BJ (cell line): Measurements from ENCODE around the gene APOA5. TPM values are rescaled to one million over a fixed set of nuclear protein-coding genes. Genes with fewer than 3 reads are reported as not detected.
"Not testable (repeated sequence)": the region's sequence is repeated elsewhere in the genome, so short reads cannot be mapped to it uniquely, and the experiment has no call there.

Source experiments
- CTCF ChIA-PET: fragments of 350-600 bp; formaldehyde crosslinking; extraction: SDS; loops from one replicate; lab custom pipeline; 2021; ENCODE audit warnings: antibody characterized with exemption, inconsistent platforms; lab: Yijun Ruan, JAX
- POLR2A ChIA-PET: fragments of 300-600 bp; sonication (Branson Sonifier 250); formaldehyde crosslinking; extraction: SDS; loops from one replicate; lab custom pipeline; 2021; ENCODE audit warnings: antibody characterized with exemption; lab: Charles Lee
- DNase-seq: peaks from one replicate; pipeline ENCODE4 v3.0.0-alpha.2; 2011; ENCODE audit warnings: low read depth
- H3K27me3 ChIP-seq: 2 replicates; pipeline ENCODE4 v1.6.0; 2011; ENCODE audit warnings: low read length; ENCODE audit not compliant: control insufficient read depth, insufficient read depth
- H3K36me3 ChIP-seq: 2 replicates; pipeline ENCODE4 v1.5.1; 2011; ENCODE audit warnings: low read length; ENCODE audit not compliant: control insufficient read depth, insufficient read depth
- H3K4me3 ChIP-seq: 2 replicates; pipeline ENCODE4 v1.5.1; 2011; ENCODE audit warnings: low read depth, mild to moderate bottlenecking, control low read depth, low read length
- polyA plus RNA-seq: library from polyadenylated mRNA; depleted of rRNA; stranded (reverse); fragments of >200 nt; gene quantifications from 2 replicates; pipeline ENCODE4 v1.2.3, GENCODE V29; 2011; rRNA removed
- TF ChIP-seq, protein P1 (sequence below): IDR thresholded peaks from 2 replicates; pipeline ENCODE4 v1.5.1; 2011; ENCODE audit warnings: low read depth, mild to moderate bottlenecking, control low read depth, inconsistent platforms, low read length, moderate library complexity; ENCODE audit not compliant: insufficient read depth

The APOA5 gene
- polyA plus RNA-seq, 1 experiment, result not detected

DNA sequence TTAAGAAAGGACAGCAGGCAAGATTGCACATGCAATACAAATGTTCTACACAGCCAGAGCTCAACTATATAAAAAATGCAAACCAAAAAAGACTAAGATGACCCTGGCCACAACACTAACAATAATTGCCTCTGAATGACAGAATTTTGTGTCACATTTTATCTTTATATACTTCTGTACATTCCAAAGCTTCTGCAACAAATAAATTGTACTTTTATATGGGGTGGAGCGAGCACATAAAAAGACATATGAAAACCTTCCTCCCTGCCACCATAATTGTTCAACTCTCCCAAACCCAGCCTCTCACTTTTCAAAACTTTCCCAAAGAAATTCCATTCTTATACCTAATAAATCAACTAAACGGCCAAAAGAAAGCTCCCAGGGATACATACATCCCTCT is 29.5 kb downstream of the APOA5 start:
- POLR2A ChIA-PET, result no interaction called here
- Histone ChIP-seq H3K27me3 (no peaks in the 10 kb centered on the region), H3K36me3 (peaks cover 18% of the 10 kb centered on the region), H3K4me3 (no peak overlapping the region)
- TF ChIP-seq, protein P1, sequence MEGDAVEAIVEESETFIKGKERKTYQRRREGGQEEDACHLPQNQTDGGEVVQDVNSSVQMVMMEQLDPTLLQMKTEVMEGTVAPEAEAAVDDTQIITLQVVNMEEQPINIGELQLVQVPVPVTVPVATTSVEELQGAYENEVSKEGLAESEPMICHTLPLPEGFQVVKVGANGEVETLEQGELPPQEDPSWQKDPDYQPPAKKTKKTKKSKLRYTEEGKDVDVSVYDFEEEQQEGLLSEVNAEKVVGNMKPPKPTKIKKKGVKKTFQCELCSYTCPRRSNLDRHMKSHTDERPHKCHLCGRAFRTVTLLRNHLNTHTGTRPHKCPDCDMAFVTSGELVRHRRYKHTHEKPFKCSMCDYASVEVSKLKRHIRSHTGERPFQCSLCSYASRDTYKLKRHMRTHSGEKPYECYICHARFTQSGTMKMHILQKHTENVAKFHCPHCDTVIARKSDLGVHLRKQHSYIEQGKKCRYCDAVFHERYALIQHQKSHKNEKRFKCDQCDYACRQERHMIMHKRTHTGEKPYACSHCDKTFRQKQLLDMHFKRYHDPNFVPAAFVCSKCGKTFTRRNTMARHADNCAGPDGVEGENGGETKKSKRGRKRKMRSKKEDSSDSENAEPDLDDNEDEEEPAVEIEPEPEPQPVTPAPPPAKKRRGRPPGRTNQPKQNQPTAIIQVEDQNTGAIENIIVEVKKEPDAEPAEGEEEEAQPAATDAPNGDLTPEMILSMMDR, result no peak
- DNase-seq, result no peak
- CTCF ChIA-PET, result interaction anchor here (1.5 kb wide), 1 partner anchor 19 kb away, joined by 6 read pairs; no protein-coding TSS in a partner anchor

DNA sequence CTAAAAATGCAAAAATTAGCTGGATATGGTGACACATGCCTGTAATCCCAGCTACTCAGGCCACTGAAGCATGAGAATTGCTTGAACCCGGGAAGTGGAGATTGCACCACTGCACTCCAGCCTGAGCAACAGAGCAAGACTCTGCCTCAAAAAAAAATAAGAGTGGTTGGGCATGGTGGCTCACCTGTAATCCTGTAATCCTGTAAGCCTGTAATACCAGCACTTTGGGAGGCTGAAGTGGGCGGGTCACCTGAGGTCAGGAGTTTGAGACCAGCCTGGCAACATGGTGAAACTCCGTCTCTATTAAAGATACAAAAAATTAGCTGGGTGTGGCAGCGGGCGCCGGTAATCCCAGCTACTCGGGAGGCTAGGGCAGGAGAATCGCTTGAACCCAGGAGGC is 35.6 kb downstream of the APOA5 start:
- DNase-seq, H3K27me3 ChIP-seq, H3K36me3 ChIP-seq, H3K4me3 ChIP-seq, POLR2A ChIA-PET: not testable (repeated sequence)
- CTCF ChIA-PET, result interaction anchor here (1.5 to 6.9 kb wide), 2 partner anchors 13 to 23 kb away, joined by 3 to 47 read pairs; no protein-coding TSS in a partner anchor

DNA sequence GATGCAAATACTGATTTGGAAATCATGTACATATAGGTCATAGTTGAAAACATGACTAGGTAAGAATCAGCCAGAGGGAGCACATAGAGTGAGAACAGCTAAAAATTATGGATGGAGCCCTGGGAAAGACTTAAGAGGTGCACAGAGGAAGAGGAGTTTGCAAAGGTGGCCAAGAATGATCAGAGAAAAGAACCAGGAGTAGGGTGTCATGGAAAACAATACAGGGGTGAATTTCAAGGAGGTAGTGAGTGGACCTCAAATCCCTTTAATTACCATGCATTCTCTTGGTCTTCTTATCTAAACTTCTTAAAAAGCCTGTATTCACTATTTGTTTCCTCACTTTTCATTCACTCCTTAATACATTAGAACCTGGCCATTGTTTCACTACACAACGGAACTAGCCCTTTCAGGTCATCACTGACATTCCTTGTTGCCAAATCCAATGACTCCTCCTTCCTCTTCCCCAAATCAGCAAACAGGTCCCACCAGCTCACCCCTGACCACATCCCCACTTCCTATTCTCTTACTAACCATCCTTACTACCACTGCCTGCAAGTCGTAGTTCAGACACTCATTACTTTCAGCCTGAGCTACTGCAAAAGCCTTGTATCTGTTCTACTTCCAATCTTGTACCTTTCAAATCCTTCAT is 41.5 kb downstream of the APOA5 start:
- TF ChIP-seq, protein P1, result no peak
- Histone ChIP-seq H3K36me3 (peaks cover 6% of the 10 kb centered on the region), H3K27me3 (no peaks in the 10 kb centered on the region), H3K4me3 (no peak overlapping the region)
- ChIA-PET POLR2A (no interaction called here), CTCF (interaction anchor here (1.2 to 6.9 kb wide), 3 partner anchors 7 to 18 kb away, joined by 4 to 47 read pairs (median 8); no protein-coding TSS in a partner anchor)
- DNase-seq, result no peak

DNA sequence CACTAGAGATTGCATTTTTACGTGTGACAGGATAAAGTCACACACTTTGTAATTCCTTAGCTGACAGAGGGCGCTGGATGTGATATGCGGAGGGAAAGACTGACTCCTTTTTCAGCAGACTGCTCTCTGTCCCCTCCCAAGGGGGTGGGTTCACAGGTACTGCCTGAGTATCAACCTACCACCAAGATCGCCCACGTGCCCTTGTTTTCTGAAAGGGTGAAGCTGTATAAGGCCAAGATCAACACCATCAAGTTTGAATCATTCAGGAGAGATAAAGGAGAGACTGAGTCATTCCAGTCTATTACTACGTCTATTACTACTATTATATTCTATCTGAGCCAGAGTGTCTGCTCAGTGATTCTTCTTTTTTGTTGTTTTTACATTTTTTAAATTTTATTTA is 49.6 kb downstream of the APOA5 start:
- POLR2A ChIA-PET, result no interaction called here
- TF ChIP-seq, protein P1, result no peak
- Histone ChIP-seq H3K36me3 (no peaks in the 10 kb centered on the region; the same call in 1 of the 2 replicates), H3K4me3 (no peak overlapping the region), H3K27me3 (no peaks in the 10 kb centered on the region)
- CTCF ChIA-PET, result interaction anchor here (0.6 to 5.3 kb wide), 8 partner anchors 10 to 484 kb away, joined by 4 to 61 read pairs (median 8); no protein-coding TSS in a partner anchor
- no peak for DNase-seq

DNA sequence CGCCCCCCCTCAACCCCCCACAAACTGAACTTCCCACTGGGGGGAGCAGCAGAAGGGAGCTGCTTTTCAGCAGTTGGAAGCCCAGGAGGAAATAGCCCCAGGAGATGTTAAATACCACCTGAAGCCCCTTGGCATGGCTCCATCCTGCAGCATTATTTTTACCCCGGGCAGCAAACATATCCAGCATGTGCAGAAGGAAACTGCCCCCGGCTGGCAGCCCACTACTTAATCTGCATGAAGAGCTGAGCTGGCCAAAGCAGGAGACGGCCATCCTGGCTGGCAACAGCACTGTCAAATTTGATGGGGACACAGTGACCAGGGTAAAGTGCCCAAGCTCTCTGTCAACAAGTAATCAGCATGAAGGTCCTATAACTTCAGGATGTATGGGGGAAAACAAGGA is 50.9 kb downstream of the APOA5 start:
- POLR2A ChIA-PET, result no interaction called here

More for the DNA sequence above, 50.9 kb downstream of the APOA5 start:
- no peak overlapping the region for H3K4me3 ChIP-seq
- TF ChIP-seq, protein P1, result no peak
- no peak for DNase-seq
- no peaks in the 10 kb centered on the region for H3K36me3 ChIP-seq
- CTCF ChIA-PET, result interaction anchor here (2.1 to 5.3 kb wide), 3 partner anchors 8 to 365 kb away, joined by 8 to 61 read pairs (median 47); no protein-coding TSS in a partner anchor
- H3K27me3 ChIP-seq, result no peaks in the 10 kb centered on the region

Other genes starting within 250 kb of the APOA5 start
- 11.7 and 13.6 TPM in 2 replicates for gene BUD13, start 18.9 kb downstream of the APOA5 start, polyA plus RNA-seq
- 51.0 and 63.8 TPM in 2 replicates for gene ZPR1, start 3.9 kb downstream of the APOA5 start, polyA plus RNA-seq
- gene APOA4, start 31.4 kb upstream of the APOA5 start, polyA plus RNA-seq, result not detected in 2 replicates
- not detected in 2 replicates for gene APOC3, start 38.0 kb upstream of the APOA5 start, polyA plus RNA-seq
- gene APOA1, start 45.7 kb upstream of the APOA5 start, polyA plus RNA-seq, result not detected in 2 replicates